Immature natural killer cell (primary cell): ENCODE data around the gene DCDC2C. TPM values are rescaled to one million over a fixed set of nuclear protein-coding genes. Genes with fewer than 3 reads are reported as not detected.

Experiments used
- DNase-seq, 3 donors: peaks; one replicate each; pipeline ENCODE4 v3.0.0; 2022; ENCODE audit warnings: mixed read lengths in 1 of 3
- H3K27ac Mint-ChIP-seq, 6 donors: one replicate each; pipeline ENCODE4 v1.8.0; 2020; ENCODE audit warnings: mixed read lengths in 6 of 6, mild to moderate bottlenecking in 5 of 6, inconsistent platforms in 4 of 6, moderate library complexity in 3 of 6
- H3K27me3 Mint-ChIP-seq, 3 donors: one replicate each; pipeline ENCODE4 v1.8.0; 2020 to 2021; ENCODE audit warnings: low read depth in 3 of 3, mild to moderate bottlenecking in 3 of 3, mixed read lengths in 3 of 3, moderate library complexity in 3 of 3, inconsistent platforms in 1 of 3
- H3K36me3 Mint-ChIP-seq, 3 donors: one replicate each; pipeline ENCODE4 v1.8.0; 2020; ENCODE audit warnings: mixed read lengths in 3 of 3, inconsistent platforms in 2 of 3, mild to moderate bottlenecking in 2 of 3
- H3K4me1 Mint-ChIP-seq, 2 donors: one replicate each; pipeline ENCODE4 v1.8.0; 2020; ENCODE audit warnings: inconsistent platforms in 2 of 2, mild to moderate bottlenecking in 2 of 2, mixed read lengths in 2 of 2, moderate library complexity in 1 of 2
- H3K4me3 Mint-ChIP-seq, 5 donors: one replicate each; pipeline ENCODE4 v1.8.0; 2020; ENCODE audit warnings: mild to moderate bottlenecking in 5 of 5, mixed read lengths in 5 of 5, inconsistent platforms in 3 of 5, moderate library complexity in 3 of 5
- H3K9me3 Mint-ChIP-seq, 6 donors: one replicate each; pipeline ENCODE4 v1.8.0; 2020; ENCODE audit warnings: mild to moderate bottlenecking in 6 of 6, mixed read lengths in 6 of 6, inconsistent platforms in 4 of 6, moderate library complexity in 3 of 6
- polyA plus RNA-seq, 3 donors: library from polyadenylated mRNA; unstranded; fragments of 300-500 nt; fragmentation: Illumina TruSeq; gene quantifications; one replicate each; pipeline ENCODE4 v1.2.3, GENCODE V29; 2021

Gene DCDC2C
- polyA plus RNA-seq, 3 donors from 2014 or later = not detected

DNA sequence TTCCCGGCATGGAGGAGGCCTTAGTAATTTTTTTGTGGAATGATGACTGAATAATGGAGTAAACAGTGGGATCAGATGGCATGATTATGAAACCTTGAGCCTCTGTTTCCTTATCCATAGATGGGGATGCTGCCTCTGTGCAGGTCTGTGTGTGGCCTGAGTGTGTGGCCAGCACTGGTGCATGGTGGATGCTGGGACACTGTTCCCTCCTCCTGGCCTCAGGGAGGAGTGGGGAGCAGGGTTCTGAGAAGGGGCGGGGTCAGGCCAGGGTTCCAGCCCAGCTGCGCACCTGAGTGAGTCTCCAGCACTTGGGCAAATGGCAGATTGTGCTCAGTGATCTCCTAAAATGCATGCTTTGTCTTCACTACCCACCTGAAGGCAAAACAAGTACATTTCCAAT is 66.4 kb downstream of the DCDC2C start:
- DNase-seq = no peak
- Mint-ChIP-seq H3K27me3 (peaks cover 0 to 3% (median 3%) of the 10 kb centered on the region in 3 donors), H3K4me3 (no peak overlapping the region), H3K9me3 (no peaks in the 10 kb centered on the region), H3K27ac (no peak overlapping the region), H3K36me3 (no peaks in the 10 kb centered on the region), H3K4me1 (no peaks in the 10 kb centered on the region)

DNA sequence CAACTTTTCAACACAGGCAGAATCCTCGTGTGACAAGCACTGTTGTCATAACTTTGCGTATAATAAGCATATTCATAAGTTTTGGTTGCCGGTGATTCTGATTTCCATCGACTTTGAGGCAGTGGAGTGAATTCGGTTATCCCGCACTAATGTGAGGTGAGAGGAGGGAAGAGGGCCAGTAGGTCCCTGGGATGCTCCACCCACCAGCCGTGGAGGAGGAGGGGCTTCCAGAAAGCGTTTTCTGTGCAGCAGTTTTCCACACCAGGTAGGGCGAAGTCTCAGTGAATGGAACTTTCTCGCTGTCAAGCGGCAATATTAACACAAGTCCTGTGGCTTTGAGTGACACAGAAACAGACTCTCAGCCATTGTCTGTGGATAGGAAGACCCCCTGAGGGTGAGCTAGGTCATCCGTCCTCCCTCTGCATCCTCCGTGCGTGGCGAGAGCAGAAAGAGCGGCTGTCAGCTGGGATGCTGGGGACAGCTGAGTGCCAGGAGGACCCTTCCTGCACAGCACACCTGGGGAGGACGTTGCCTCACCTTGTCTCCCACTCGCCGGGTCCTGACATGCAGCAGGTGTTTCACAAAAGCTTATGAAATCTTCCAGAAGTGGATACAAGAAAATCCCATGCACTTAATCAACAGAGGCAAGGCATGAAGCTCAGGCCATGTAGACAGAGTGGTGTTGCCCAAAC is 67.5 kb downstream of the DCDC2C start:
- Mint-ChIP-seq H3K9me3 (no peaks in the 10 kb centered on the region), H3K4me1 (no peaks in the 10 kb centered on the region), H3K27me3 (peaks cover 0 to 3% (median 3%) of the 10 kb centered on the region in 3 donors), H3K4me3 (no peak overlapping the region), H3K27ac (no peak overlapping the region), H3K36me3 (no peaks in the 10 kb centered on the region)
- DNase-seq = no peak

DNA sequence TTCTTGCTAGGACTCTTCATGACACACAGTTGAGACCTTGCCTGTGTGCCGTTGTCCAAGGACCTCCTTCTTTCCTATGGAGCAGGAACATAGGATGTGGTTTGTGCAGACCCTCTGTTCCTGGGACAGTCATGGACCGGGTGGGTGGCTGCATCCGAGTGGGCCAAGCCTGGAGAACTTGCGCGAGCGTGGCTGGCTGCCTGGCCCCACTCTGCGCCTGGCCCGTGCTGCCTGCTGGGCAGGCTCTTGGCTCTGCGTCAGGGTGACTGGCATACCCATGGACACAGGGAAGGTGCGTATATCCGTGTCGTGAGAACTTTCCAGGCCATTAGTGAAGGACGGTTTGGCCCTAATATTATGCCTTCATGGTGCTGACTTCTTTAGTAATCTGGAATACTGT is 68.2 kb downstream of the DCDC2C start:
- DNase-seq = no peak
- Mint-ChIP-seq H3K4me3 (no peak overlapping the region), H3K27ac (no peak overlapping the region), H3K9me3 (no peaks in the 10 kb centered on the region), H3K27me3 (peaks cover 2 to 3% (median 3%) of the 10 kb centered on the region in 3 donors), H3K36me3 (no peaks in the 10 kb centered on the region), H3K4me1 (no peaks in the 10 kb centered on the region)

DNA sequence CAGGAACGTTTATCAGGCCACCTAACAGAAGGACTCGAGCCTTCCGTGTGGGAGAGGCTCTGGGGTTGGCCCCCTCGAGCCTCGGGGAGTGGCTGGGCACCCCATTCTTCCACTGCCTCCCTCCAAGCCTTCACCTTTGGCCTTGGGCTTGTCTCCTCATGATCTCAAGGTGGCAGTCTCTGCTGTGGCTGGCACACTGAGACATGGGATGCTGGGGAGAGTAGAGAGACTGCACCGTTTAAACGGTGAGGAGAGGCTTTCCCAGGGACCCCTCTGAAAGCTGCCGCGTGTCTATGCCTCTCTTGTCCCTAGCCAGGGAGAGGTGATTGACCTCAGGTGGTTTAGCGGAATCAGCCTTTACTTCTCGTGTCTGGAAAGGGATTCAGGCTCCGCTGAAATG is 71.0 kb downstream of the DCDC2C start:
- H3K27me3 Mint-ChIP-seq = peaks cover 3 to 8% (median 6%) of the 10 kb centered on the region in 3 donors
- H3K4me3 Mint-ChIP-seq = no peak overlapping the region
- no peaks in the 10 kb centered on the region for H3K36me3 Mint-ChIP-seq
- H3K4me1 Mint-ChIP-seq = peaks cover 0 to 10% of the 10 kb centered on the region in 2 donors
- no peak for DNase-seq
- H3K9me3 Mint-ChIP-seq = peaks cover 0 to 5% (median 0%) of the 10 kb centered on the region in 6 donors
- no peak overlapping the region for H3K27ac Mint-ChIP-seq

DNA sequence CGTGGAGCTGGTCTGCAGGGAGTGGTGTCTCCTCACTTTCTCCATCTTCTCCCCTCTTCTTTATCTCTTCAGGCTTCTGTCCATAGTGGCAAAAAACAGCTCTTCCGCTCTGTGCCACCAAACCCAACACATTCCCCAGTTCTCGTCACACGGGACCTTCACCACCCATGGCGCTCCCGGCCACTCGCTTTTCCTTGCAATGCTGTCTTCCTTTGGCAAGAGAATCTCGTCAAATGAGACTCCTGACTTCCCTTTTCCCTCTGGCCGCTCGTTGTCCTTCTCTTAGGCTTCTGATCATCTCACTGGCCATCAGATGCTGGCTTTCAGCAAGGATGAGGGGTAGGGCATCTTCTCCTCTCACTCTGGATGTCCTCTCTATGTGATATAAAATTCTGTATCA is 72.9 kb downstream of the DCDC2C start:
- H3K36me3 Mint-ChIP-seq = no peaks in the 10 kb centered on the region
- H3K27me3 Mint-ChIP-seq = peaks cover 0 to 10% (median 6%) of the 10 kb centered on the region in 3 donors
- no peak overlapping the region for H3K27ac Mint-ChIP-seq
- no peak for DNase-seq
- H3K9me3 Mint-ChIP-seq = peaks cover 0 to 5% (median 0%) of the 10 kb centered on the region in 6 donors
- peaks cover 8 to 28% of the 10 kb centered on the region in 2 donors for H3K4me1 Mint-ChIP-seq
- no peak overlapping the region for H3K4me3 Mint-ChIP-seq

DNA sequence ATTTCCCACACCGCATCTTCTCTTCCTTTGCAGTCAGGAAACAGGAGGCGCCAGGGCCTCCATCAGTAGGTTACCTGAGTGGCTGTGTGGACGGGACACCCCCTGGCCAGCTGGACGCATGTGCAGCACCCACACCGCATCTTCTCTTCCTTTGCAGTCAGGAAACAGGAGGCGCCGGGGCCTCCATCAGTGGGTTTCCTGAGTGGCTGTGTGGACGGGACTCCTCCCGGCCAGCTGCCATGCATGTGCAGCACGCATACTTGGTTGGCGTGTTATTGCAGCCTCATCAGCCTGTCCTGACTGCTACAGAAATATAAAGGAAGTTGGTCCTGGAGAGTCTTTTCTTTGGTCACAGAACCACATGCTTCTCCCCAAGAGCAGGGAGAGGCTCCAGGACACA is 74.6 kb downstream of the DCDC2C start:
- Mint-ChIP-seq H3K4me3 (no peak overlapping the region), H3K9me3 (peaks cover 0 to 5% (median 0%) of the 10 kb centered on the region in 6 donors), H3K36me3 (no peaks in the 10 kb centered on the region), H3K4me1 (peaks cover 8 to 28% of the 10 kb centered on the region in 2 donors), H3K27ac (no peak overlapping the region), H3K27me3 (peaks cover 0 to 10% (median 3%) of the 10 kb centered on the region in 3 donors)
- DNase-seq = no peak

DNA sequence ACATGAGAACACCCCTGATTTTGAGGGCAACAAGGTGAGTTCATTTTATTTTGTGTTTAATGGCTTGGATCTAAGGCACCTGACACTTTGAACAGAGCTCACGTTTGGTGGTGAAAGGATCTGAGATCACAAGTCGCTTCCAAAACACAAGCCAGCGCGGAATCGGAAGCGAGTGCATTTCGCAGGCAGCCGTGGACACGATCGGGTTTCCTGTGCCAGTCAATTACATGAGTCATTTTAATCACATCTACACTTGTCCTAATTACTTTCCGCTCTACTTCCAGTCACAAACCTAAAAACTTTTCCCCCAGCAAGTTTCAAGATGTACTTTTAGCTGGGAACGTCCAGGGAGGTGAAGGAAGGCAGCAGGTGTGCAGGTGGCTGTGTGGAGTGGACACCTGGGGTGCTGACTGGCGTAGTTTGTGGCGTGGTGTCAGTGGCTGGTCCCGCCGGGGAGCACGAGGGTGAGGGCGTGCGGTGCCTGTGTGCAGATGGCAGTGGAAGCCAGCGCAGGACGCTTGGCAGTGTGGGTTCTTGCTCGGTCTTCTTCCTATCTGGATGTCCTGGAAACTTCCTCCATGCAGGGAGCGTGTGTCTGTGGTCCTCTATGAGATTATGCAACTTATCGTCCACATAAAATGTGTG is 75.6 kb downstream of the DCDC2C start:
- Mint-ChIP-seq H3K36me3 (no peaks in the 10 kb centered on the region), H3K4me1 (peaks cover 8 to 28% of the 10 kb centered on the region in 2 donors), H3K27me3 (peaks cover 0 to 10% (median 3%) of the 10 kb centered on the region in 3 donors), H3K9me3 (peaks cover 0 to 5% (median 0%) of the 10 kb centered on the region in 6 donors), H3K27ac (peak overlapping the region in 1 of 6 donors; percentile 18), H3K4me3 (peak overlapping the region in 1 of 5 donors; percentile 28)
- DNase-seq = no peak

DNA sequence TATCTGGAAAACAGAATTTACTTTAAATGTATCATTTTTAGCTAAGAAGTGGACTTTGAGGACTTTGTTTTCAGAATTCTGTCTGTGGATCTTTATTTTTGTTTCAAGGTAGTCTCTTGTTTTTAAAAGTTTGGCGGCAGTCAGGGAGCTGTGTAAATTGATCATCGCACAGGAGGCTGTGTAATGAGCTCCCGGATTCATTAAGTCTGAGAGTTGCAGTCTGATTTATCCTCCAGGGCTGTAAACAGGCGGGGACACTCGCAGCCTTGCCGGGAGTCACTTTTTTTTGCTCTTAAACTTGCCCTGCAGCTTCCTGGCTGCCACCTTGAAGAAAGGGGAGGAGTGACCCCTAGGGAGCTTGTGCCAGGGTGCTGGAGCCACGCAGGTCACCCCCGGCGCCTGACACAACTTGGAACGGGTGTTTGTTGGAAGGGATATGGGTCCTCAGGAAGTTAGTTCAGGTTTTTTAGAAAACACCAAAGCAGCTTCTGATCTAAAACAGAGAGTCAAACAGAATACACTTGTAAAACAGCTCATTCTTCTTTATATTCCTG is 76.2 kb downstream of the DCDC2C start:
- DNase-seq = no peak
- Mint-ChIP-seq H3K36me3 (no peaks in the 10 kb centered on the region), H3K27me3 (peaks cover 1 to 10% (median 3%) of the 10 kb centered on the region in 3 donors), H3K4me1 (peaks cover 8 to 28% of the 10 kb centered on the region in 2 donors), H3K27ac (no peak overlapping the region), H3K9me3 (peaks cover 0 to 5% (median 0%) of the 10 kb centered on the region in 6 donors), H3K4me3 (peak overlapping the region in 1 of 5 donors; percentile 13)

DNA sequence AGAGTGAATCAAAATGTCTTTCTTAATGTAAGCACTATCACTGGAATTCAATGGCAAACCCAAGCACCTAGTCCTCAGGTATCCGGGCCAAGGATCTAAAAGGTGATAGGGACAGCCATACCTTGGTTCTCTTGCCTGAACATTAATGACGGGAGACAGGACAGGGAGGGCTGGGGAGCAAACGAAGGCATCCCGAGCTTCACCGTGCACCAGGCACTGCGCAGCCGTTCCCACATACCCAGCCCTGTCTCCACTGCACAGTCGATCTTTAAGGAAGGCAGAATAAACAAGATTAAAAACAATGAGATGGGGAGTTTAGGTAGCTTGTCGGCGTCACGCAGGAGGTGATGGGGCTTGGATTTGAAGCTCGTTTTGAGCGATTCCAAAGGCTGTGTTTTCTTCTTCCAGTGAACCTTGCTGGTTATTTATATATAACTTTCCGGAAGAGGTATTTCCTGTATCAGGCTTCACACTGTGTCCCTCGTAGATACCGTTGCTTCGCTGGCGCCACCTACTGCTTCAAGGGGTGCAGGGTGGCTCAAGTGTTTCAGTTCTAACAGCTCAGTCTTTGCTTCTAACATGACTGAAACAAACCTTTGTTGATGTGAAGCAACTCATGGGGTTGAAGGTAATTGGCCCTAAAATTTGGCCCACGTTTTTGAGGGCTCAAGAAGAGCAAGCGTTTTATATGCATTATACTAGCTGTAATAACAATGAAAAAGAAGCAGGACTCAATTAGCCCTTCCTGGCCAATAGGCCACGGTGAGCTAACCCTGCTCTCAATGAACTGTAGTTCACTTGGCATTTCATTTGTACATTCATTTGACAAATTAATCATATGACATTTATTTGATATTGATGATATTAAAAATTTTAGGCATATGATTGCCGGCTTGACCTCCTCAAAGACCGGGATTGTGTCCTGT is 77.4 kb downstream of the DCDC2C start:
- Mint-ChIP-seq H3K4me1 (peaks cover 8 to 28% of the 10 kb centered on the region in 2 donors), H3K27me3 (peaks cover 3 to 10% (median 3%) of the 10 kb centered on the region in 3 donors), H3K27ac (peak overlapping the region in 3 of 6 donors; percentile 15 to 57 (median 54)), H3K36me3 (no peaks in the 10 kb centered on the region), H3K4me3 (peak overlapping the region; percentile 58 to 83 (median 80)), H3K9me3 (peaks cover 0 to 5% (median 0%) of the 10 kb centered on the region in 6 donors)
- peak; percentile 11 to 33 (median 23) for DNase-seq

DNA sequence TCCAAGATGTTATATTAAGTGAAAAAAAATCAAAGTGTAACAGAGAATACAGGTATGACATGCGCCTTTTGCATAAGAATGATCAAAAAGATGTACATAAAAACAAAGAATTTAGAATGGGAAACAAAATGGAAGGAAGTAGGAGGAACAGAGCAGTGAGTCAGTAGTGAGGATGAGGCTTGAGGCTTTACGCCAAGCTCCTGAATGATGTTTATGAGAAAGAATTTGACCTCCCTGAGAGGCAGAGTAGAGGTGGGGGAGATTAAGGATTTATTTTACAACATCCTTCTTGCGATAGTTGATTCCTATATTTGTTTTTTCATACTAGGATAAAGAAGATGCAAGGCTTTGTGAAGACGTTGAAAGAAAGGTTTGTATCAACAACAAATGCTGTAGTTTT is 81.4 kb downstream of the DCDC2C start:
- Mint-ChIP-seq H3K27me3 (peaks cover 0 to 3% (median 0%) of the 10 kb centered on the region in 3 donors), H3K9me3 (no peaks in the 10 kb centered on the region), H3K4me3 (no peak overlapping the region), H3K4me1 (peaks cover 8 to 14% of the 10 kb centered on the region in 2 donors), H3K36me3 (no peaks in the 10 kb centered on the region), H3K27ac (no peak overlapping the region)
- no peak for DNase-seq

DNA sequence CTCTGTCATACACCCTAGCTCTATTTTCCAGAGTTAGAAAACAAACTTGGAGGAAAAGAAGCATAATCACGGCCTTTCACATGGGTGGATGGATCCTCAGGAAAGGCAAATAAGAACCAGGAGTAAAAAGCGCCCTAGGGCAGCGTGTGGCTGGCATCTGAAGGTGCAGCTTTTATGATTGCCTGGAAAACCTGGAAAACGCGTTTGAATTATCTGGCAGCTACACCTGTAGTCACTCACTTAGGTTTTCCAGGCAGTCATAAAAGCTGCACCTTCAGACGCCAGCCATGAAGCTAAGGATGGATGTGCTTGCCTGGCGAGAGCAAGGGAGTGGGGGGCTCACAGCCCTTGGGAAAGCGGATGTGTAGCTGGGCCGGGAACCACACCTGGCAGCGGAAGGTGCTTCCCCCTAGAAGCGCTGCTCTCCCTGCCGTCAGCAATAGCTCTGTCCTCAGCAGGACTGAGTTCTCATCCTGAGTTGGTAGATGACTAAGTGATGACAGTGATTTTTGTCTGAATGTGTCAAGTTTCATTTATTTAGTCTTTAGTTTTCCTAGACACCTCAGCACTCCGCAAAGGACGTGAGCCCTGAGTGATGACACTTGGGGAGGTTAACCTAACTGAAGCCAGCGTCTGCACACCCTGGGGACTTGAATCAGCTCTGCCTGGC is 82.0 kb downstream of the DCDC2C start:
- Mint-ChIP-seq H3K9me3 (no peaks in the 10 kb centered on the region), H3K27me3 (peaks cover 0 to 3% (median 0%) of the 10 kb centered on the region in 3 donors), H3K4me3 (no peak overlapping the region), H3K4me1 (peaks cover 7 to 8% of the 10 kb centered on the region in 2 donors), H3K27ac (no peak overlapping the region), H3K36me3 (no peaks in the 10 kb centered on the region)
- no peak for DNase-seq

DNA sequence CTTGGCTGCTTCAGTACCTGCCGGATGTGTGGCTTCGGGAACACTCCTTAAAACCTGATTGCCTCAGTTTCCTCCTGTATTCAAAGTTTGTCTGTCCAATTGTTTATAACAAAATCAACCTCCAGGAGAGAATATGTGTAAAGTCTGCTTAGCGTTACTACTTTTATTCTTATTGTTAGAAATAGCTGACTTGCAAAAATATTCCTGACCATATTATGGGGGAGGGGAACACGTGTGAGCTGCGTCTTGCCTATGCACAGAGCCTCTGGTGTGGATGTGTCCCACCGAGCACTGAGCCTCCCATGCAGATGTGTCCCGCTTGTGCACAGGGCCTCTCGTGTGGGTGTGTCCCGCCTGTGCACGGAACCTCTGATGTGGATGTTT is 82.5 kb downstream of the DCDC2C start:
- no peak for DNase-seq
- Mint-ChIP-seq H3K4me3 (no peak overlapping the region), H3K4me1 (peaks cover 1 to 3% of the 10 kb centered on the region in 2 donors), H3K36me3 (no peaks in the 10 kb centered on the region), H3K27ac (no peak overlapping the region), H3K27me3 (peaks cover 0 to 3% (median 0%) of the 10 kb centered on the region in 3 donors), H3K9me3 (no peaks in the 10 kb centered on the region)

DNA sequence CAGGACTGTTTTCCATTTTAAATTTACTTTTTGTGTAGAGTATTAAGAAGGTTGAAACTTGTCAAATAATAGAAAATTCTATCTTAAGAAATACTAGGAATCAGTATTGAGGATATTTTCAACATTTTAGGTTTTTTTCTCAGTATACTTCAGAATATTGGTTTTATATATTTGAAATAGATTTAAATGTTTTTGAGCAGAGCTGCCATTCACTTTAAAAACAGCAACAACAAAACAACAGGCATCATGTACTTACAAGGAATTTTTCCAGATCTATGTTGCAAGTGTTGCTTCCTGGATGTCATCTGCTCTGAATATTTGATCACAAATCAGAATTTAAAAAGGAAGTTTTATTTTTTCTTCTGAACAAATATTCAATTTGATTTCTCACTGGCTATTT is 84.4 kb downstream of the DCDC2C start:
- no peaks in the 10 kb centered on the region for H3K4me1 Mint-ChIP-seq
- H3K27me3 Mint-ChIP-seq = peaks cover 0 to 3% (median 0%) of the 10 kb centered on the region in 3 donors
- no peak overlapping the region for H3K27ac Mint-ChIP-seq
- no peak overlapping the region for H3K4me3 Mint-ChIP-seq
- no peaks in the 10 kb centered on the region for H3K9me3 Mint-ChIP-seq
- DNase-seq = no peak
- no peaks in the 10 kb centered on the region for H3K36me3 Mint-ChIP-seq
